GM18505 (cell line): ENCODE measurements around the gene FATE1.
"Not testable (repeated sequence)": the region's sequence is repeated elsewhere in the genome, so short reads cannot be mapped to it uniquely, and the experiment has no call there.

Experiments used
- ATAC-seq: cut with Tn5 transposase; IDR thresholded peaks from one replicate; pipeline ENCODE4 v1.9.1; 2021; ENCODE audit not compliant: unreplicated experiment
- POLR2A ChIP-seq: IDR thresholded peaks from 4 replicates; pipeline ENCODE4 v1.6.1; 2011; ENCODE audit warnings: borderline replicate concordance; ENCODE audit not compliant: insufficient read depth, insufficient read length; ENCODE audit errors: extremely low read depth

The FATE1 gene

GRCh38 chrX:151715752-151716151, at the start of gene FATE1:
Gene FATE1 (plus strand): TSS chrX:151716035. CDS start chrX:151716120, 85 bp downstream.
- no peak for TF ChIP-seq POLR2A
- ATAC-seq, result no peak

- TF ChIP-seq POLR2A, result no peak
- no peak for ATAC-seq
These were observed 40.6 kb upstream of the FATE1 start for GRCh38 chrX:151675121-151675746.

GRCh38 chrX:151676196-151676595, 39.6 kb upstream of the FATE1 start:
- TF ChIP-seq POLR2A, result no peak
- ATAC-seq, result no peak

GRCh38 chrX:151679798-151680402, 35.9 kb upstream of the FATE1 start:
- no peak for ATAC-seq

GRCh38 chrX:151680805-151681204, 35.0 kb upstream of the FATE1 start:
- no peak for TF ChIP-seq POLR2A
- ATAC-seq, result no peak

More at GRCh38 chrX:151679798-151680402, 35.9 kb upstream of the FATE1 start:
- no peak for TF ChIP-seq POLR2A

- no peak for TF ChIP-seq POLR2A
- ATAC-seq, result no peak
These were observed 28.2 kb upstream of the FATE1 start for GRCh38 chrX:151687635-151688034.

GRCh38 chrX:151688695-151689094, 27.1 kb upstream of the FATE1 start:
- no peak for TF ChIP-seq POLR2A
- no peak for ATAC-seq

- TF ChIP-seq POLR2A, result no peak
- ATAC-seq, result no peak
These were observed 23.0 kb upstream of the FATE1 start for GRCh38 chrX:151692825-151693224.

GRCh38 chrX:151694121-151694520, 21.7 kb upstream of the FATE1 start:
- TF ChIP-seq POLR2A, result no peak
- ATAC-seq, result no peak

GRCh38 chrX:151694661-151695582, 20.9 kb upstream of the FATE1 start, which contains the start of gene PRRG3:
Gene PRRG3 (plus strand): TSS chrX:151695458. CDS start chrX:151698815, 3,357 bp downstream.
- no peak for ATAC-seq
- no peak for TF ChIP-seq POLR2A

- no peak for ATAC-seq
- no peak for TF ChIP-seq POLR2A
These were observed 20.1 kb upstream of the FATE1 start for GRCh38 chrX:151695583-151696340.

- ATAC-seq, result not testable (repeated sequence)
These were observed 18.8 kb upstream of the FATE1 start for GRCh38 chrX:151697082-151697481.

GRCh38 chrX:151697522-151697921, 18.3 kb upstream of the FATE1 start:
- ATAC-seq, result no peak
- no peak for TF ChIP-seq POLR2A

- ATAC-seq, result no peak
- TF ChIP-seq POLR2A, result no peak
These were observed 17.4 kb upstream of the FATE1 start for GRCh38 chrX:151698485-151698884.

- no peak for ATAC-seq
- TF ChIP-seq POLR2A, result no peak
These were observed 16.1 kb upstream of the FATE1 start for GRCh38 chrX:151699746-151700145.
